NCI-H2227 (cell line): ENCODE data around the gene PALLD.

Source experiments
- DNase-seq: peaks from one replicate; lab custom pipeline; 2025; ENCODE audit not compliant: unreplicated experiment; lab: John Stamatoyannopoulos, UW

PALLD gene

GRCh38 chr4:168755598-168756477 lies 259.0 kb downstream of the PALLD start:
- DNase-seq = no peak

GRCh38 chr4:168757500-168757899 lies 260.6 kb downstream of the PALLD start:
- no peak for DNase-seq

- DNase-seq = no peak
Observed at GRCh38 chr4:168758351-168758876, 261.6 kb downstream of the PALLD start.

GRCh38 chr4:168759321-168759720 lies 262.5 kb downstream of the PALLD start:
- DNase-seq = no peak

GRCh38 chr4:168759959-168760527 lies 263.2 kb downstream of the PALLD start:
- no peak for DNase-seq

- DNase-seq = no peak
Observed at GRCh38 chr4:168761066-168761465, 264.2 kb downstream of the PALLD start.

- DNase-seq = no peak
Observed at GRCh38 chr4:168765322-168765721, 268.5 kb downstream of the PALLD start.

- no peak for DNase-seq
Observed at GRCh38 chr4:168765726-168766125, 268.9 kb downstream of the PALLD start.

- no peak for DNase-seq
Observed at GRCh38 chr4:168766604-168767316, 269.9 kb downstream of the PALLD start.

GRCh38 chr4:168769416-168769815 lies 272.6 kb downstream of the PALLD start:
- DNase-seq = no peak

- DNase-seq = no peak
Observed at GRCh38 chr4:168769837-168770236, 273.0 kb downstream of the PALLD start.

- DNase-seq = no peak
Observed at GRCh38 chr4:168771251-168771650, 274.4 kb downstream of the PALLD start.

GRCh38 chr4:168773388-168774195 lies 276.7 kb downstream of the PALLD start:
- DNase-seq = no peak

- no peak for DNase-seq
Observed at GRCh38 chr4:168776382-168776781, 279.5 kb downstream of the PALLD start.

GRCh38 chr4:168777277-168777965 lies 280.6 kb downstream of the PALLD start:
- no peak for DNase-seq

GRCh38 chr4:168781341-168781740 lies 284.5 kb downstream of the PALLD start:
- no peak for DNase-seq

GRCh38 chr4:168781926-168782325 lies 285.1 kb downstream of the PALLD start:
- DNase-seq = no peak

GRCh38 chr4:168782439-168782838 lies 285.6 kb downstream of the PALLD start:
- no peak for DNase-seq

- no peak for DNase-seq
Observed at GRCh38 chr4:168784786-168785461, 288.1 kb downstream of the PALLD start.

- DNase-seq = no peak
Observed at GRCh38 chr4:168787334-168787733, 290.5 kb downstream of the PALLD start.
